Activated CD4-positive, alpha-beta T cell treated with anti-CD3 and anti-CD28 coated beads for 1 hour (primary cell): ENCODE data around the gene HECTD4.

Experiments used
- DNase-seq: peaks from one replicate; pipeline ENCODE4 v3.0.0-alpha.2; 2020

The HECTD4 gene

GRCh38 chr12:112317481-112317880 is 64.8 kb downstream of the HECTD4 start:
- DNase-seq: no peak

GRCh38 chr12:112314981-112315380 is 67.2 kb downstream of the HECTD4 start:
- no peak for DNase-seq

GRCh38 chr12:112309797-112310196 is 72.4 kb downstream of the HECTD4 start:
- no peak for DNase-seq

DNA sequence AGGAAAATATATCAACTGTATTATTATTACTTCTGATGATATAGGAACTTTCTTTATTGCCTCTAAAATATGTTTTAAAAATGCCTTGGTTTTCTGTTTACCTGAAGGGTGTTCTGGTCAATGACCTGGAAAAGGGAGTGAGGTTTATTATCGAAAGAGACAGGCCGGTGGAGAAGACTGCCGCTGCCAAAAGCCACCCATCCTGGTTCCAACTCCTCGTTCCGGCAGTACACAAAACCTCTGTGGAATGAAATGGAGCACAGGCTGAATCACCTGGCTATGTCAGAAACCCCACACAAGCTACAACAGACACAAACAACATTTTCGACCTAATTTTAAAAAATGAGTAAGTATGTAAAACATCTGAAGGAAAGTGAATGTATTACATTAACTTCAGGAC is 73.6 kb downstream of the HECTD4 start:
- no peak for DNase-seq

DNA sequence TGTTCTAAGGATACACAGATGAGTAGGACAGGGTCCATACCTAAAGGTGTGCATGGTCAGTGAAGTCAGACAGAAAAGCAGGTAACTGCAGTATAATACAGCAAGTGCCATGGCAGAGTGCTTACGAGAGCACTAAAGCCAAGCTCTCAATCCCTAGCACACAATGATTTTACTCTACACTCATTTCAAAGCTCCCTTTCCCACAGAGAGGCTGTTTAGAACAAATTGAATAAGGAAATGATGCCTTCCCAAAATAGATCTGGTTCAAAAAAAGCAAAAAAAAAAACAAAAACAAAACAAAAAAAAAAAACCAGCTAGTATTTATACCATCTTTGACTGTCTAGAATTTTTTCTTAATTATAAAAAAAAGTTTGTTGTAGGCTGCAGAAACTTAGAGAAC is 74.1 kb downstream of the HECTD4 start:
- no peak for DNase-seq

GRCh38 chr12:112307317-112308011 is 74.8 kb downstream of the HECTD4 start:
- no peak for DNase-seq

DNA sequence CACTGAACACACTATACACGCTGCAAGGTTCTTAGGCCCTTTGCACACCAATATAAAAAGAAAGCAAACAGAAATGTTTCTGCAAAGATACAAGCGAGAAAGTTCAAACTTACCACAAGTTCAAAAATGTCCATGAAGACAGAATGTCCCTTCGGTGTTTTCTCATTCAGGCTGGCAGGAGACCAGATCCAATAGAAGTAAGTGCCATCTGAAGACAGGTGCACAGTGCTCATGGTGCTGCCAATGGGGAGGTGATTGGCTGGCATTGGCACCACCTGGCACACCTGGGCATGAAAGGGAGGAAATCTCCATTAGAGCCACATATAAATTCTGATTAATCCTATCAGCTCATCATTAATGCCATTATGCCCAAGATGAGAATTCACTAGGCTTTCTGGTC is 76.3 kb downstream of the HECTD4 start:
- DNase-seq: no peak

- DNase-seq: no peak
Observed at GRCh38 chr12:112304436-112304835, 77.8 kb downstream of the HECTD4 start.

- no peak for DNase-seq
Observed at GRCh38 chr12:112303799-112304198, 78.4 kb downstream of the HECTD4 start.

GRCh38 chr12:112303004-112303403 is 79.2 kb downstream of the HECTD4 start:
- peak; percentile 10 for DNase-seq

- DNase-seq: no peak
Observed at GRCh38 chr12:112299704-112300103, 82.5 kb downstream of the HECTD4 start.

GRCh38 chr12:112297188-112297587 is 85.0 kb downstream of the HECTD4 start:
- no peak for DNase-seq

DNA sequence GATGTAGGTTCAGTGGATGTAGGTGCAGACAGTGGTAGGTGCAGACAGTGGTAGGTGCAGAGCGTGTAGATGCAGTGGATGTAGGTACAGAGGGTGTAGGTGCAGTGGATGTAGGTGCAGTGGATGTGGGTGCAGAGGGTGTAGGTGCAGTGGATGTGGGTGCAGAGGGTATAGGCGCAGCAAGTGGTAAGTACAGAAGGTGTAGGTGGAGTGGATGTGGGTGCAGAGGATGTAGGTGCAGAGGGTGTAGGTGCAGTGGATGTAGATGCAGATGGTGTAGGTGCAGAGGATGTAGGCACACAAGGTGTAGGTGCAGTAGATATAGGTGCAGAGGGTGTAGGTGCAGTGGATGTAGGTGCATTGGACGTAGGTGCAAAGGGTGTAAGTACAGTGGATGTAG is 86.0 kb downstream of the HECTD4 start:
- DNase-seq: no peak

GRCh38 chr12:112294793-112295192 is 87.4 kb downstream of the HECTD4 start:
- DNase-seq: no peak

GRCh38 chr12:112288638-112289037 is 93.6 kb downstream of the HECTD4 start:
- DNase-seq: no peak

DNA sequence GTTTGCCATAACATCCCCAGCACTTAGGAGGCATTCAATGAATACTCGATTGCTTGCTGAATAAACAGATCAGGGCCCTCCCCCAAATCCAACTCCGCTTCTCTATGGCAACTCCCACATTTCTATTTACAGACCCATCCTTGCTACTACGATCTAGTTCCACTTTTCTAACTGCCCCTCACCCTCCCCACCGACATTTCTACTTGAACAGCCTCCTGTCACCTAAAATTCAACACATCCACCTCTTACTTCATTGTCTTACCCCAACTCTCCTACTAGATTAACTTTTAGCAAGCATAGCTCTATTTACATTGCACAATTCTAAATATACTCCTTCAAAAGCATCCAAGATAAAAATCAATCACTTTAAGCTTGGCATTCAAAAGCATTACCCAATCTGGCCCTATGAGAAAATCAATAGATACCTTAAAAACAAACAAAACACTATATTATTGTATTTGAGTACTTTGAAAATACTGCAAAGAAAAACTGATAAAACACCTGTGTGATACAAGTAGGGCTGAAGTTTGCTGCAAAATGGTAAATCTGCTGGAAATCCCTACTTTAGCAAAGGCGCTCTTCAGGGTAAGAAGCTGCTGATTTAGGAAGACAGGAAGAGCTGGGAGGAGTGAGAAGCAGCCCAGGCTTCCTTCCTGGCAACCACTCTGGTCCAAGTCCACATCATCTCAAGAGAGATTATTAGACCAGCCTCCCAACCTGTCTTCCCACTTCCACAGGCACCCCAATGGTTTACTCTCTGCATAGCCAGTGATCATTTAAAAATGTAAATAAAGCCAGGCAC is 96.4 kb downstream of the HECTD4 start:
- no peak for DNase-seq

GRCh38 chr12:112283546-112283945 is 98.7 kb downstream of the HECTD4 start:
- DNase-seq: no peak

GRCh38 chr12:112282920-112283319 is 99.3 kb downstream of the HECTD4 start:
- no peak for DNase-seq

GRCh38 chr12:112275836-112276235 is 106.4 kb downstream of the HECTD4 start:
- DNase-seq: no peak

DNA sequence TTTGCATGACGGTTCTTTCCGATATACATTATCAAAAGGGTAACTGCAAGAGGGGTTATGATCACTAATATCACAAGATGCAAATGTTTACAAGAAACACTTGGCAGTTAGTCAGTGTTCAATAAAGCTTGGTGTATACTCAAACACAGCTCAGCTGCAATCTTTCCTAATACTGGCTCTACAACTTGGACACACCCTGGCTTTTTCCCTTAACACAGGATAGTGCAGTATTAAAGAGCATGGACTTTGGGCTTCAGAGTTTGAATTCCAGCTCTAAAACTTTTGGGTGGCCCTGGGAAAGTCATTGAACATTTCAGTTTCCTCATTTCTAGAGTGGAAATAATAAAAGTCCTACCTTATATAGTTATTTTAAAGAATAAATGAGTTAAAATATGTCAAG is 107.0 kb downstream of the HECTD4 start:
- DNase-seq: no peak

- DNase-seq: no peak
Observed at GRCh38 chr12:112270673-112271072, 111.6 kb downstream of the HECTD4 start.

- no peak for DNase-seq
Observed at GRCh38 chr12:112266473-112266872, 115.8 kb downstream of the HECTD4 start.

DNA sequence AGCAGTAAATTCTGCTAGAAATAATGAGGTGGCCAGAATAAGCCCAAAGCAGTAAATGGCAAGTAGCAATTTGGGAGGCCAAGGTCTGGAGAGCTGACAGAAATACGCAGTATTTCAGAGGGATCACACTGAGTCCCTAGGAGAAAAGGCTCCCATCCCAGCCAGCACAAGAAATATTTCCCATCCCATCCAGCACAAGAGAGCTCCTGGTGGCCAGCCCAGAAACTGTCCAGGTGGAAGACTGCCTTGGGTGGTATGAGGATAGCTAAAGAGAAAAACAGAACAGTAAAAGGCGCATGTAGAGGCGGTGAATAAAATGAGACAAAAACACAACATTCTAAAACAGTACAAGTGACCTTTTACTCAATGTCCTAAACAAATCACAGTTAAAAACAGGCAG is 120.7 kb downstream of the HECTD4 start:
- DNase-seq: no peak

GRCh38 chr12:112258926-112259325 is 123.3 kb downstream of the HECTD4 start:
- DNase-seq: no peak

DNA sequence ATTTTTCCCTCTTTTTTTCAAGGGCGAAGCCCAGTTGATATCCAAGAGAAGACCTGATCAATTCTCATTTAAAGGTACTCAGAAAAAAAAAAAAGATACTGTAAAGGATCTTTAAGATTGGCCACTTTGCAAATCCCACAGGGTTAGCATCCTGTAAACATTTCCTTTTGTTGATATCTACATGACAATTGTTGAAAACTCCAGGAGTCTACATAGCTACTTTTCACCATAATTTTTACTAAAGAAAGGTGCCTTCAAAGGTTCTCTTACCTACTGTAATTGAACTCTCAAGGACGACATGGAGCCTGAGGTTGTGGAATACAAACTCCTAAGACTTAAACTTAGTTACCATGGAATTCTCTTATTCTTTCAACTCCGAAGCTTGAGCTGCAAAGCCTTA is 125.5 kb downstream of the HECTD4 start:
- DNase-seq: no peak
